ENCODE data around the gene RIOK1. TPM values are rescaled to one million over a fixed set of nuclear protein-coding genes. Genes with fewer than 3 reads are reported as not detected.

The RIOK1 gene
- total and polyA plus RNA-seq, 9 of the 15 experiments (the other 6 are each of a cell fraction or from before 2014, with no cell fraction given): 24.9 to 101 (median 52.2) TPM

- TF ChIP-seq ZFP30 (CRISPR knock-in tag; IDR thresholded peaks at IDR 0.05; ENCODE audit: borderline replicate concordance): no peak
- TF ChIP-seq IRF1 (CRISPR knock-in tag; IDR thresholded peaks at IDR 0.05; ENCODE audit: borderline replicate concordance): no peak
- TF ChIP-seq MAFK (IDR thresholded peaks at IDR 0.05; ENCODE audit: low read length): no peak
- TF ChIP-seq KDM5B (IDR thresholded peaks at IDR 0.05; ENCODE audit: insufficient replicate concordance, low read depth, low read length): peak; percentile 94
- peak; percentile 89; the same call in 1 of the 2 replicates for TF ChIP-seq PHB (CRISPR knock-in tag; IDR thresholded peaks at IDR 0.05)
- no peak for TF ChIP-seq ZNF592 (IDR thresholded peaks at IDR 0.05)
- TF ChIP-seq E4F1 (CRISPR knock-in tag; IDR thresholded peaks at IDR 0.05; ENCODE audit: borderline replicate concordance): no peak
- TF ChIP-seq EGR1 (conservative IDR thresholded peaks at IDR 0.05): no peak
- no peak for TF ChIP-seq NCOA4 (IDR thresholded peaks at IDR 0.05; ENCODE audit: partially characterized antibody)
- TF ChIP-seq TAF7 (tag; IDR thresholded peaks at IDR 0.05): peak; percentile 65; the same call in 1 of the 2 replicates
- TF ChIP-seq ZC3H4 (CRISPR knock-in tag; IDR thresholded peaks at IDR 0.05; ENCODE audit: borderline replicate concordance): no peak
- peak; percentile 95 for TF ChIP-seq MAX (CRISPR knock-in tag; IDR thresholded peaks at IDR 0.05)
- TF ChIP-seq TCF3 (CRISPR knock-in tag; IDR thresholded peaks at IDR 0.05): no peak; the same call in 1 of the 2 replicates
- no peak for TF ChIP-seq ELK1 (CRISPR knock-in tag; IDR thresholded peaks at IDR 0.05)
- no peak for TF ChIP-seq NFATC3 (IDR thresholded peaks at IDR 0.05)
Measured at GRCh38 chr6:7389451-7390225, at the start of gene RIOK1, which contains the start of gene CAGE1 (continued).

Data from K562 (cell line).